C4-2B (cell line): ENCODE measurements around the gene PDE4D.

Experiments used
- H3K27ac ChIP-seq: fragments of 450-650 bp; 2 replicates; pipeline ENCODE4 v1.5.1; 2017
- CTCF ChIP-seq: fragments of 450-650 bp; conservative IDR thresholded peaks from 2 replicates; pipeline ENCODE4 v1.5.1; 2017; ENCODE audit warnings: mild to moderate bottlenecking
- ZFX ChIP-seq: fragments of 450-650 bp; IDR thresholded peaks from 2 replicates; pipeline ENCODE4 v1.6.1; 2017

The PDE4D gene

DNA sequence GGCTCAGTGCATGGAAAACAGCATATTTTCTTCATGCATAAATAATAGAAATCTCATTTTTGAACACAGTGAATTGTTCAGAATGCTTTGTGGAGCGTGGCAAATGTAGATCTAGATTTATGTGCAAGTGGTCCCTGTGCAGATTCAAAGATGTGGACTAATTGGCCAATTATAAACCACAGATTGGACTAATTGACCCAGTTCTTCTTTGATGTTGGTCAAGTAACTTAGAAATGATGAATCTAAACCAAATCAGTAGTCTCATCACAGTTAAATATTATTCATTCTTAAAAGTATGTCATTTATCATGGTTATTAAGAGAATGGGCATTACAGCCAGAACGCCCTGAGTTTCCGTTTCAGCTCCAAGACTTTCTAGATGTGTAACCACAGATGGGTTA lies 11.7 kb upstream of the PDE4D start:
- no peak for TF ChIP-seq CTCF
- no peak for TF ChIP-seq ZFX
- no peak overlapping the region for H3K27ac ChIP-seq

GRCh38 chr5:59897075-59897474 lies 3.5 kb upstream of the PDE4D start:
- TF ChIP-seq ZFX (no peak), CTCF (no peak)
- no peak overlapping the region for H3K27ac ChIP-seq

- H3K27ac ChIP-seq: no peak overlapping the region
- TF ChIP-seq CTCF (no peak), ZFX (no peak)
These were observed 1.4 kb downstream of the PDE4D start for GRCh38 chr5:59891962-59892643.

- H3K27ac ChIP-seq: no peak overlapping the region
- TF ChIP-seq CTCF: no peak
- no peak for TF ChIP-seq ZFX
These were observed 6.3 kb downstream of the PDE4D start for GRCh38 chr5:59887274-59887673.

DNA sequence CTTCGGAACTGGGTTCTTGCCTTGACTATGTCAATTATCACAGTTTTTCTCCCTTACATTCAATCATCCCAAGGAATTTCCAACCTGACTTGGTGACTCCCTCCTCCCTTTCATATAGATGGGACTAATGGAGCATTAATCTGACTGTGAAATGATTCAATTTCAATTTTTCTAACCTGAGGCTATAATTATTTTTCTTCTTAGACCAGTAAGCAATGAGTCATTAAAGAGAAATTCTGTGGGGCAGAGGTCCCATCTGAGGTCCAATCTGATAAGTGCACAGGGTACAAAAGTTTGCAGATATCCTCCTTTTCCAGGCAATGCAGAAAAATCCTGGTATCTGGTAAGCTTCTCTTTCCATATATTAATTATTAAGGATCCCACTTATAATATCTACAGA lies 18.9 kb downstream of the PDE4D start:
- no peak overlapping the region for H3K27ac ChIP-seq
- TF ChIP-seq CTCF: no peak
- TF ChIP-seq ZFX: no peak

DNA sequence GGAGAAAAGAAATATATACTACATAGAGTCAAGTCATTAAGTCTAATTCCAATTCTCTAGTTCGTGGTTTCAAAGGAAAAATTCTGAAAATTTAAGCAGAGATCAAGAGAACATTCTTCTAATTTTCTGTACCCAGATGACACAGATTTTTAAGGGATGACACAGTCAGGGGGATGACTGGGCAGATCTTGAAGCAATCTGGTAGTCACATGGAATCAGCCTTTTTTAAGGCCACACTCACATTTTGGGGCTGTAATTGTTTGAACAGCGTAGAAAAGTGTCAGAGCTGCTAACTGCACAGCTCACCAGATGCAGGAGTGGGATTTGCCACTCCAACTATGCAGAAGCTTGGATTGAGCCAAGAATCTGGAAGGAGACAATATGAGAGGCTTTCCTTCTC lies 20.4 kb downstream of the PDE4D start:
- TF ChIP-seq CTCF (no peak), ZFX (no peak)
- H3K27ac ChIP-seq: no peak overlapping the region

DNA sequence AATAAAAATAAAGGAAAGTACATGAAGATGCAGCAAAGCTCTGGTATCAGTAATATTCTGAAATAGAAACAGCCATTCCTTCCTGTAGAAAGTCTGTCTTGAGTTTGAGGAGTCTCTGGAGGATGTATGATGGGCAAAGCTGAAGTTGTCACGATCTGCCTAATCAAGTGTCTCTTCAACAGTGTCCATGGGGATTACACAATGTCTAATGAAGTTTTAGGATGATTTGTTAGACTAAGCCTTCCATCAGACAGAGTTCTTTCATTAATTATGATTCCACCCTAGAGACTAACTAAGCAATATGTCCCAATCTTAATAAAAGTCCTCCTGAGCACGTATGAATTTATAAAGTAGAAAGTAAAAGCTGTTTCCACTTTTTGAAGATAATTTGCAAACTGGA lies 26.9 kb downstream of the PDE4D start:
- TF ChIP-seq ZFX (no peak), CTCF (no peak)
- H3K27ac ChIP-seq: no peak overlapping the region
